Stimulated activated CD8-positive, alpha-beta memory T cell treated with anti-CD3 and anti-CD28 coated beads, Interleukin-7, amount 100 ng/mL, for 4 hours (primary cell): ENCODE data around the gene DIMT1.

ENCODE experiments used
- DNase-seq, 2 donors: peaks; one replicate each; pipeline ENCODE4 v3.0.0-alpha.2; 2020; ENCODE audit warnings: low read depth in 2 of 2

DIMT1 gene

DNA sequence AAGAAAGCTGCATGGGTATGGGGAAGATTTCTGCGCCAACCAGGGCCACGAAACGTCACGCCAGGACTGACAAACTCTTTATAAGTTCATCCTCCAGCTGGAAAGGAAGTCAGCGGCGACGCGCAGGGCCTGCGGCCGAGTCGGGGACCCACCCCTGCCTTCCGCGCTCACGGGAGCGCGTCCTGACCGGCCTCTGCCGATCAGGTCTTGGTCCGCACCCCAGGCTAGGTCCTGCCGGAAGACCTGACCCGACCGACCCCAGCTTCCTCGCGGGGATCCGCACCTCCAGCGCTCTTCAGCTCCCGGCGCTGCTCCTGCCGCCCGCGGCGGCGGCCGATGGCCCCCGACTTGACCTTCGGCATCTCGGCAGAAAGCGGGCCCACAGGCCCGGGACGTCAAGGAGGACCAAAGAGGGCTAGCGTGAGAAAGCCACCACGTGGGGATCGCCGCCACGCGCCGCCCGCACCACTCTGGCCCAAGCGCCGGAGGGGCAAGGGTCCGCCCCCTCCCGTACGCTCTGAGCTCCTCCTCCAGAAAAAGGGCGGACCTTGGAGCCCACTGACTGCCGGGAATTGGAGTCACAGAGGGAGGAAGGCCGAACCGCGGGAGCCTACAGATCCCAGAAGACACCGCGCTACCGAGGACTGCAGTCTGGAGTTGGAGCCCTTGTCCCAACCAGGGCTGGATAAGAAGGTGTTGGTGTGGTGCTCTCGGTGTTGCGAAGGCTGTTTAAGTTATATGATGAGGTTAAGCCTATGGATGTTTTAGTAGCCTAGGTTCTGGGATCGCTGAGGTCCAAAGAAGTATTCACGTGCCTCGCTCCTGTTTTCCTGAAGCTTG, at the start of gene DIMT1:
Gene DIMT1, minus strand, starts transcription at position 495 of the 840 bp plus-strand sequence. Its CDS starts 133 bp downstream, at position 362.
- DNase-seq, result peak; percentile 89 to 91

- no peak for DNase-seq
These were observed 46.6 kb upstream of the DIMT1 start for GRCh38 chr5:62450259-62450658.

GRCh38 chr5:62448528-62448927, 44.8 kb upstream of the DIMT1 start:
- DNase-seq, result no peak

DNA sequence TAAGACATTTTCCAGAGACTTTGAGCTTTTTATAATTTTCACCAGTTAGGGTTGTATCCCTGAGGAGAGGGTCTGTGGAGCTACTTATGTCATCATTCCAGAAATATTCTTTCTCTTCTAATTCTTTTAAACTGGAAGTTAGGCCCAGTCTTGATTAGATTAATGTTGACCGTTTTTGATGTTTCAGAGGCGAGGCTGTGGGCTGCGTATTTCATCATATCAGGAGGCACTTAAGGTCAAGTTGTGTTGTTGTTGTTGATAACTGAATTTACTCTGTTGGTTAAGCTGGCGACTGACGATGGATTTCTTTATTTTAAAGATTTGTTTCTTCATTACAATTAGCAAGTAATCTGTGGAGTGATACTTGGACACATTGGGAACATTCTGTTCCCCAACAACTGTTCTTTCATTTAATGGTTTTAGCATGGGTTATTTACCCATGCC, 28.9 kb upstream of the DIMT1 start:
- no peak for DNase-seq

DNA sequence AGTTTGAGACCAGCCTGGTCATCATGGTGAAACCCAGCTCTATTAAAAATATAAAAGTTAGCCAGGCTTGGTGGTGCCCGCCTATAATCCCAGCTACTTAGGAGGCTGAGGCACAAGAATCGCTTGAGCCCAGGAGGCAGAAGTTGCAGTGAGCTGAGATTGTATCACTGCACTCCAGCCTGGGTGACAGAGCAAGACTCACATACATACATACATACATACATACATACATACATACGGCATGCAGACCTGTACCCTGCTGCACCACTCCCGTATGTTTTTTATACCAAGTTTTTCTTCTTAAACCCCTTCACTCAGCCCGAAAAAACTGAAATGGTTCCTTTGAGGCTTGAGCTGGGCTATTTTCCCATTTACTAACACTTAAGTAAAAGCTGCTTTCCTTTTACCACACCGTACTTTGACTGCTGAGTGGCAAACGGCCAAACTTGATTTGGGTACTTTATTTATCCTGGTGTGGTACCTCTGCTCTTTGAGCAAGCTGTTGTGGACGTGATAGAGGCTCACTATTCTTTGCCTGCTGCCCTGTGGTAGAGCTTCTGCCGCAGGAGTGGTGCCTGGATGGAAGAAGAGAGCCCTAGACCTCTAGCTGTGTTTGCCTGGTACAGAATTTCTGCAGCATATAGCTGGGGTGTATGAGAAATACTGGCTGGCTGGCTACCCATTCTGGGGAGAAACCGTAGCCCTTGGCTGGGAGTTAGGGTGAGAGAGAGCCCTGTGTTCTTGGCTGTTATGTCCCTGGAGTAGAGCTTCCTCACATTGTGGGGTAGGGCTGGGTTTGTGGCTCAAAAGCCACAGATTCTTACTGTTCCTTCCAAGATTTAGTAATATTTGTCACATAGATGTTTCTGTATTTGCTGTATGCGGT, 28.3 kb upstream of the DIMT1 start:
- DNase-seq, result no peak

GRCh38 chr5:62424763-62425162, 21.1 kb upstream of the DIMT1 start:
- no peak for DNase-seq

GRCh38 chr5:62421414-62421813, 17.7 kb upstream of the DIMT1 start:
- DNase-seq, result no peak

DNA sequence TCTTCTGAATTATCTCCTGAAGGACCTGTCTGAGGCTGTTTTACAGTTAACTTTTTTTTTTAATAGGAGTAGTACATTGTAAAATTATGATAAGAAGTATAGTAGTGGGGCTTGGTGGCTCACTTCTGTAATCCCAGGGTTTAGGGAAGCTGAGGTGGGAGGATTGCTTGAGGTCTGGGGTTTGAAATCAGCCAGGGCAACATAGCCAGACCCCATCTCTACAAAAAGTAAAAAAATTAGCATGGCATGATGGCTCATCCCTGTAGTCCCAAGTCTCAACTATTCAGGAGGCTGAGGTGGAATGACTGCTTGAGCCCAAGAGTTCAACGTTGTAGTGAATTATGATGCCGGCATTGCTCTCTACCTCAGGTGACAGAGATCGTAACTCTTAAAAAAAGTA, 15.9 kb upstream of the DIMT1 start:
- no peak for DNase-seq

DNA sequence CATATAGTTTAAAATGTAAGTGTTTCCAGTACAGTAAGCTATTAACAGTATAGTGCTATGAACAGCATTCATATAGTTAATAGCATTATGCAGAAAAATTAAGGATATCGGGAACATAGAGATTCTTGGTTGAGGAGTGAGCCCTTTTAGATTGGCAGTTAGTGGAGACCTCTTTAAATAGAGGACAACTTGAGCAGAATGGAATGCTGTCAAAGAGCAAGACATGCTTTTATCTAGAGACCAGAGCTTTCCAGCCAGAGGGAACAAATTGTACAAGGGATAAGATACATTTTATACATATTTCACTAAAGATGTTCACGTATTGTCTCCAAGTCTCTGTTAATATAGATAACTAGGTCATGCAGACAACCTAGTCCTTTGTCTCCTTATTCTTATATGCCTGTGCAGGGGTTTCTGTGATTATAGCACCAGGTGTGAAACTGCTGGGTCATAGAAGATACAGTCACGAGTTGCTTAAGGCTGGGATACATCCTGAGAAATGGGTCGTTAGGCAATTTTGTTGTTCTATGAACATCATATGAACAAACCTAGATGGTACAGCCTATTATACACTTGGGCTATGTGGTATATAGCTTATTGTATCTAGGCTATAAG, 14.9 kb upstream of the DIMT1 start:
- no peak for DNase-seq

GRCh38 chr5:62413711-62414110, 10.0 kb upstream of the DIMT1 start:
- DNase-seq, result no peak

GRCh38 chr5:62412549-62413329, 9.0 kb upstream of the DIMT1 start, which contains the start of gene IPO11:
Gene IPO11, plus strand, starts transcription at chr5:62412763. Its CDS starts 24,517 bp downstream, at chr5:62437280.
- DNase-seq, result peak; percentile 98

- no peak for DNase-seq
These were observed 8.3 kb downstream of the DIMT1 start for GRCh38 chr5:62395210-62395950.

DNA sequence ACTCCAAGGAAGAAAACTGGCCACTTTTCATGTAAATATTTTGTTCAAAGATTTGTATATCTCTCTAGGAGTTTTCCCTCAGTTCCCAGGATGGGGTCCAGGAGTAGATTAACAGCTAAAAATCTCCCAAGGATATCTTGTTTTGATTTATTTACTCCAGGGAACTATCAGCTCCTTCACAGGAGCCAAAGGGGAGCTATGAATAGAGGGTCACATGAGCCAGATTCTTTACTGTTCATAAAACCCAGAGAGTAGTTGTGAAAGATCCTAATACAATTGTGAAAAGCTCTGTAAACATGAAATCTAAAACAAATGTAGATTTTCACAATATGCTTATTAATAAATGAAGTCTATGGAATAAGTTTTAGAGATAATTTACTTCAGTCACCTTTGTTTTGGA, 16.9 kb downstream of the DIMT1 start:
- DNase-seq, result no peak

- no peak for DNase-seq
These were observed 17.8 kb downstream of the DIMT1 start for GRCh38 chr5:62385816-62386400.

- DNase-seq, result no peak
These were observed 18.6 kb downstream of the DIMT1 start for GRCh38 chr5:62385131-62385530.

DNA sequence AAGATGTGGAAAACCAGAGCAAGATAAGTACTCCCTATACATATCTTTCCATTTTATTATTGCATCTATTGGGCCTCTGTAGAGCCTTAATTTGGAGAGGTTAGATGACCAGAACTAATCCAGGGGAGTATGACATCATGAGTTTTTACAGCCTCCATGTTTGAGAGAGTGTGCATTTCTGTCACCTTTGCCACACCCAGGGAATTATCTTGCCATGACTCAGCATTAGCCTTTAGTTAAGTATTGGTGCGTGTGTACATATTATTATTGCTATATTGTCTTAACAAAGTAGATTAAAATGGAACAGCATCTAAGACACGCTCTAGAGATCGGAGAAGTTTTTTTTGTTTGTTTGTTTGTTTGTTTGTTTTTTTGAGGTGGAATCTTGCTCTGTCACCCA, 27.6 kb downstream of the DIMT1 start:
- no peak for DNase-seq

- no peak for DNase-seq
These were observed 28.1 kb downstream of the DIMT1 start for GRCh38 chr5:62375627-62376026.

- no peak for DNase-seq
These were observed 29.6 kb downstream of the DIMT1 start for GRCh38 chr5:62374090-62374489.

DNA sequence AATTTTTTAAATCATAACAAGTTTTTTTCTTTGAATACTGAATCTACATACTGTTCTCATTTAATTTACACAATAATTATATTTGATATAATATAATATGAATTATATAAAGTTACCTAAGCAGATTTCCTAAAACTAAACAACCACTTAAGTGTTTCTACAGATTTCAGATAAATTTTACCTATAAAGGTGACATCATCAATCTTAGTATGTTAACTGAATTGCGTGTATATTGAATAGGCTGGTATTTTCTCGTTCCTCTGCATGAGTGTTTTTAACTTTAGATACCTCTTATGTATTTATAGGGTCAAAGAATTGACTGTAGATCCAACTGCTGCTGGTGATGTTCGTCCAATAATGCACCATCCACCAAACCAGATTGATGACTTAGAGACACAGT, 30.3 kb downstream of the DIMT1 start:
- no peak for DNase-seq

- no peak for DNase-seq
These were observed 31.1 kb downstream of the DIMT1 start for GRCh38 chr5:62372600-62372999.
